Hematopoietic multipotent progenitor cell treated with erythropoietin and hydrocortisone succinate and interleukin-3 and kit ligand, for 8 days (in vitro differentiated cells): ENCODE measurements around the gene HSPB7.

ENCODE experiments used
- DNase-seq: peaks from one replicate; pipeline ENCODE4 v3.0.0-alpha.2; 2015

The HSPB7 gene

DNA sequence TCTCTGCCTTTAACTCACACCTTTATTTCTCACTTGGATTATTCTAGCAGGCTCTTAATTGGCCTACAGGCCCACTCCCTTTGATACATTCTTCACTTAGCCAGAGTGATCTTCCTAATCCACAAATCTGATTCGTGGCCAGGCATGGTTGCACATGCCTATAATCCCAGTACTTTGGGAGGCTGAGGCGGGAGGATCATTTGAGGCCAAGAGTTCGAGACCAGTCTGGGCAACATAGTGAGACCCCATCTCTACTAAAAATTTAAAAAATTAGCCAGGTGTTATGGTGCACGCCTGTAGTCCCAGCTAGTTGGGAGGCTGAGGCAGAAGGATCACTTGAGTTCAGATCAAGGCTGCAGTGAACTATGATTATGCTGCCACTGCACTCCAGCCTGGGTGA is 44.1 kb downstream of the HSPB7 start:
- DNase-seq, result no peak

DNA sequence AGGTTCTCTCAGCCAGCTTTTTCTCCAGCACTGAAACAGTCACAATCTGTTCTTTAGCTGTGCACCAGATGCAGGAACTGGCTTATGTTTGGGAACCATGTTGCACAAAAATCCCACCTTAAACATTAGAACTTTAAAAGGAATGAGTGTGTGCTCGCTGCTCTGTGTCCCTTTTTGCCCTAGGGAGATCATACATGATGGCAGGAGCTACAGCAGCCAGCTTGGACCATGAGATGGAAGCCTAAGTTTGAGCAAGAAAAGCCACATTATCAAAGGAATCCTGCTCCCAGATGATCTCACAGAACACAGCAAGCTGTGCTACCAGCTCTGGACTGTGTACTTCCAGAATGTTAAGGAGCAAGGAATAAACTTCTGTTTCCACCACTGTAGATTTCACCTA is 45.4 kb downstream of the HSPB7 start:
- DNase-seq, result no peak

DNA sequence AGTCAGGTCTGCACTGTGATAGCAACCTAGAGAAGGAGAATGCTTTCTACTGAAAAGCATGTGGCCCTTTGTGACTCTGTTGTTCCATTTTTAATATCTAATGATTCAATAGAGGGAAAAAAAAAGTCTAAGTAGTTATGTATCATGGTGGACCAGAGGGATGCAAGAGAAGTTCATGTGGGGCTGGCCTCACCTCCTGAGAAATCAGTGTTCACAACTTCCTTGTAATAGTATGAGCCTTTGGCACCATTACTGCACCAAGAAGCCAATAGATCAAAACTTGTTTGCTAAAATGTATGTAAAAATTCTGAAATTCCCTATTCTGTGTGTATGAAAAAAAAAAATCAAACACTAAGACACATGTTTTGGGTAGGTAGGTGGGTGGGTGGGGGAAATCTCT is 46.9 kb downstream of the HSPB7 start:
- DNase-seq, result no peak

DNA sequence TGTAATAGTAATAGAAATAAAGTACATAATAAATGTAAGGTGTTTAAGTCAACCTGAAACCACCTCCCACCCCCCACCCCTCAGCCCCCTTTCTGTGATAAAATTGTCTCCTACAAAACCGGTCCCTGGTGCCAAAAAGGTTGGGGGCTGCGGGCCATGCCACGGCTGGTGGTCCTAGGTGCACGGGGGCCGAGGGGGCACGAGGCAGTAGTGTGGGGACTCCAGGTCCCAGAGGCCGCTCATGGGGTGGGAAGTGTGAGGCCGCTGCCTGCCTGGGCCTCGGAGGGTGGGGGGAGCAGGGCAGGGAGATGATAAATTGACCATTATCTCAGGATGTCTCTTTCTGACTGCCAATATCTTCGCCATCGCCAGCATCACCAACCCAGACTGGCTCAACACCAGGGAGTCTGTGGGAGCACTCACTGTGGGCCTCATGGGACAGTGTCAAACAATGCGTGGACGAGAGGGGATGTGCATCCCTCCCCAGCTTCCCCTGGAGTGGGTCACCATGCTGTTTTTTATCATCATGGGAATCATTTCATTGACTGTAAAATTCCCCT is 48.4 kb downstream of the HSPB7 start:
- no peak for DNase-seq

DNA sequence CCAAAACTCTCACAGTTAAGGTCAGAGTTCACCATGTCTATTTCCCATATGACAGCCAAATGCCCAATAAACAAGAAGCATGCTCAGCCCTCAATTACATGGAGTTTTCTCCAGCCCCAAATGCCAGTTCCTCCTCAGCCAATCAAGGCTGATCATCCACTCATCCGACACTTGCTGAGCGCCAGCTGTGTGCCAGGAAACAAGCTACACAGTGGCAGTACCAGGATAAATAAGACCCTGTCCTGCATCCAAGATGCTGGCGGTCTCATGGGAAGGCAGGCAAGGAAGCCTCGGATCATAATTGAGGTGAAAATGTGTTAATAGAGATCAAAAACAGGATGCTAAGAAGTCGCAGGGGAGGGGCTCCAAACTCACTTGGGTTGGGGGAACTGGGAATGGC is 49.7 kb downstream of the HSPB7 start:
- no peak for DNase-seq

DNA sequence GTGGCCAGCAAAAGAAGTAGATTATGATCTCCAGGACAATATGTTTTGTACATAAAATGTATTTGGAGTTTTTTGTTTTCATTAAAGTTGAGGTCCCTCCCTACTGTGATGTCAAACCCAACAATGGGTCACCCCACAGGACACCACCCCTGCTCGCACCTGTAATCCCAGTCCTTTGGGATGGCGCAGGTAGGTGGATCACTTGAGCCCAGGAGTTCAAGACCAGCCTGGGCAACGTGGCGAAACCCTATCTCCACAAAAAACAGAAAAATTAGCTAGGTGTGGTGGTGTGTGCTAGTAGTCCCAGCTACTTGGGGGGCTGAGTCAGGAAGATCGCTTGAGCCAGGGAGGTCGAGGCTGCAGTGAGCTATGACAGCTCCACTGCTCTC is 50.9 kb downstream of the HSPB7 start:
- no peak for DNase-seq

DNA sequence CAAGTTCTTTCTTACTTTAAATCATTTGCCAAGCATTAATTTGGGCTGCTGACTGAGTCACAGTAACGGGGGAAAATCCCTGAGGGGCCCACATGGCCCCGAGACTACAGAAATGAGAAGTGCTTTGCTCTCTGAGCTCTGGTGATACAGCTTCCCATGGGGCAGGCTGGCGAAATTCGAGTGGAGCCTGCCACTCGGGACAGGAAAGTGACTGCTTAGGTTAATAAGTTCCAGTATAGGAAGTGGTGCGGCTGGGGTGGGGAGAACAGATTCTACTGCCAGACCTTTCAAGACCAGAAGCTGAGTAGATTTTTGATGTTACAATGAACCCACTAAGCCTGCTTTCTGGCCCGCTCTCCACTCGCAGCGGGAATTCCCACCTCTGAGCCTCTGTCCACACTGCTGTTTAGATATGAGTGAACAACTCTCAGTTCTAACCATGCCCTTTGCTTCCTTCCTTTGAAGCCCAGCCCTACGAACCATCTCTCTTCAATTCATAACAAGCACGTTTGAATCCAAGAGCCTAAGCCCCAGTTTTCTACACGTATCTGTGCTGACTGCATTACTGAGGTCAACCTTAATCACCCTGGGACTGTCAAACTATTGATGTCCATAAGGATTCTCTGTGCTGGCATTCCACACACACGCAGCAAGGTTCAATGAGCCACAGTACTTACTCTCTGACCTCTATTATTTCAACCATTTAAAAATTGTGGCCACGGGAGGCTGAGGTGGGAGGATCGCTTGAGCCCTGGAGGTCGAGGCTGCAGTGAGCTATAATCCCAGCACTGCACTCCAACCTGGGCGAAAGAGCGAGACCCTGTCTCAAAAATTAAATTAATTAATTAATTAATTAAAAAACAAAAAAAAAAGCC is 51.5 kb downstream of the HSPB7 start:
- DNase-seq, result no peak

DNA sequence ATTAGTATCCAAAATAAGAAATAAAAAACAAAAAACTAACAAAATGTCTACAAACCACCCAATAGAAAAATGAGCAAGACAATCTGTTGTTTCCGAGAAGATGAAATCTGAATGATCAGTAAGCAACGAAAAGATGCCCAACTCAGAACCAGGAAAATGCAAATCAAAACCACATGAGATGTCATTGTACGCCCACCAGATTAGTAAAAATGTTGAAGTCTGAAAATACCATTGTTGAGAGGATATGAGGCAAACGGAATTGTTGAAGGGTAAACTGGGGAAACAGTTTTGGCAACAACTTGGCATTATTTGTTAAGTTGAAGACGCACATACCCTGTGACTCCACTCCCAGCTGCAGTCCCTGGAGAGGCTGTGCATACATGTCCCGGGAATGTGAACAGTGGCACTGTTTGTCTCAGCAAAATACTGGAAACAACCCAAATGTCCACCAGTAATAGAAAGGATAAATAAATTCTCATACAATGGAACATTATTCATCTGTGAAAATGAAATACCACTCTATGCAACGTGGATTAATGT is 52.5 kb downstream of the HSPB7 start:
- no peak for DNase-seq
